Central memory CD8-positive, alpha-beta T cell (primary cell): ENCODE data around the gene NECTIN4.

ENCODE experiments used
- ATAC-seq: fragments of 150-1000 bp; cut with Tn5 transposase; replicated peaks from 2 replicates; pipeline ENCODE4 v1.10.0; 2022; ENCODE audit warnings: mild to moderate bottlenecking, moderate FRiP score, moderate number of reproducible peaks; ENCODE audit not compliant: poor library complexity, severe bottlenecking; ENCODE audit errors: extremely low read depth
- DNase-seq, 2 donors: peaks; one replicate each; pipeline ENCODE4 v3.0.0; 2021; ENCODE audit warnings: low spot score in 2 of 2
- H3K27ac Mint-ChIP-seq: one replicate; pipeline ENCODE4 v1.8.0; 2022; ENCODE audit warnings: low read depth, mild to moderate bottlenecking, moderate library complexity, mixed read lengths
- H3K27me3 Mint-ChIP-seq: one replicate; pipeline ENCODE4 v1.8.0; 2022; ENCODE audit warnings: mixed read lengths
- H3K36me3 Mint-ChIP-seq: one replicate; pipeline ENCODE4 v1.8.0; 2022; ENCODE audit warnings: mild to moderate bottlenecking, moderate library complexity, mixed read lengths; ENCODE audit not compliant: insufficient read depth
- H3K4me1 Mint-ChIP-seq: one replicate; pipeline ENCODE4 v1.8.0; 2022; ENCODE audit warnings: mixed read lengths
- H3K4me3 Mint-ChIP-seq: one replicate; pipeline ENCODE4 v1.8.0; 2022; ENCODE audit warnings: mild to moderate bottlenecking, moderate library complexity, mixed read lengths
- H3K9me3 Mint-ChIP-seq: one replicate; pipeline ENCODE4 v1.8.0; 2022; ENCODE audit warnings: mixed read lengths

The NECTIN4 gene

DNA sequence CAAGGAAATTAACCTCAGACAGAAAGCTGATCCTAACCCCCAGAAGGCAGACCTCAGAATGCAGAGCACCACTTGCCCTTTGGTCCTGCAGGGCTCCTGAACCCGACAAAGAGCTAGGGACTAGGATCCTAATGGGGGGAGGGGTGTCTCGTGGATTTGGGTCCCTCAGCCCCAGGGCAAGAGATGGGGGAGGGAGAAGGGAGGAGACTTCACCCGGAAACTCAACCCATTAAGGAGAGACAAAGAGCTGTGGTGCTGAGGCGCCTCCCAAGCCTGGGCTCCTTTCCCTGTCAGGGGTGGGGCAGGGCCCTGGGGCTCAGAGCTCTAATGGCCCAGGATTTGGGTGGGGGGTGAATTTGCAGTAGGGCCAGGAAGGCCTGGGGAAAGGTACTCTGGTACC is 2.9 kb downstream of the NECTIN4 start:
- no peaks in the 10 kb centered on the region for H3K36me3 Mint-ChIP-seq
- no peaks in the 10 kb centered on the region for H3K9me3 Mint-ChIP-seq
- DNase-seq (no peak), ATAC-seq (no peak)
- H3K4me3 Mint-ChIP-seq = no peak overlapping the region
- H3K4me1 Mint-ChIP-seq = no peaks in the 10 kb centered on the region
- H3K27me3 Mint-ChIP-seq = no peaks in the 10 kb centered on the region
- no peak overlapping the region for H3K27ac Mint-ChIP-seq

DNA sequence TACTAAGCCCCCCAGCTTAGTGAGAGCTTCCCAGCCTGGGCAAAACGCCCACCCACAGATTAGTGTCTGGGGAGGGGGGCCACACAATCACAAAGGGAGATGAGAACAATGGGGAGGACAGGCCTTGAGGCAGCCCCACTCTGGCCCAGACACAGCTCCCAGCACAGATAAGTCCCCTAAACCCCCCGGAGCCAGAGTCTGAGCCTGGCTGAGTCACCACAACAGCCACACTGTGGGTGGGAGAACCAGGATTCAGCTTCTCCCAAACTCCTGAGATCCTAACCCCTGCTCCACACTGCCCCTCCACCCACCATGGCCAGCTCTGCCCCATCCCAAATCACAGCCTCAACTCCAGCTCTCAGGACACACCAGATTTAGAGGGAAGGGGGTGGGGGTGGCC is 4.2 kb downstream of the NECTIN4 start:
- H3K4me1 Mint-ChIP-seq = no peaks in the 10 kb centered on the region
- H3K9me3 Mint-ChIP-seq = no peaks in the 10 kb centered on the region
- DNase-seq (no peak), ATAC-seq (no peak)
- H3K27ac Mint-ChIP-seq = no peak overlapping the region
- H3K36me3 Mint-ChIP-seq = no peaks in the 10 kb centered on the region
- H3K4me3 Mint-ChIP-seq = no peak overlapping the region
- no peaks in the 10 kb centered on the region for H3K27me3 Mint-ChIP-seq

DNA sequence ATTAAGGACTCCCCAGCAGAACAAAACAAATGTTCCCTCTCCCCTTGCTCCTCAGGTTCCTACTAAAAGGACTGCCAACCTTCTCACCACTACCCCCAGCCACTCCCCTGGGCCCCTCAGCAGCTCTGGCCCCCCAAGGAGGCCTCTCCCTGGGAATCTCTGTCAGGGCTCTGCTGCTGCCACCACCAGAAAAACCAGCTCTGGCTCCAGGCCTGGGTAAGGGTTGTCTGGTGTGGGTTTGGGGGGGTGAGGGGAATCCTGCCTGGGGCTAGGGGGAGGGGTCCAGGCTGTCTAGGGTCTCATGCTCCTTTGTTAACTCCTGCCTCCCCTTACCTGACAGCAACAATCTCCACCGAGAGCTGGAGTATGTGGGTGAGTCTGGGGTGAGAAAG is 4.8 kb downstream of the NECTIN4 start:
- Mint-ChIP-seq H3K27me3 (no peaks in the 10 kb centered on the region), H3K27ac (no peak overlapping the region), H3K4me1 (no peaks in the 10 kb centered on the region), H3K9me3 (no peaks in the 10 kb centered on the region), H3K4me3 (no peak overlapping the region), H3K36me3 (no peaks in the 10 kb centered on the region)
- DNase-seq (no peak), ATAC-seq (no peak)

DNA sequence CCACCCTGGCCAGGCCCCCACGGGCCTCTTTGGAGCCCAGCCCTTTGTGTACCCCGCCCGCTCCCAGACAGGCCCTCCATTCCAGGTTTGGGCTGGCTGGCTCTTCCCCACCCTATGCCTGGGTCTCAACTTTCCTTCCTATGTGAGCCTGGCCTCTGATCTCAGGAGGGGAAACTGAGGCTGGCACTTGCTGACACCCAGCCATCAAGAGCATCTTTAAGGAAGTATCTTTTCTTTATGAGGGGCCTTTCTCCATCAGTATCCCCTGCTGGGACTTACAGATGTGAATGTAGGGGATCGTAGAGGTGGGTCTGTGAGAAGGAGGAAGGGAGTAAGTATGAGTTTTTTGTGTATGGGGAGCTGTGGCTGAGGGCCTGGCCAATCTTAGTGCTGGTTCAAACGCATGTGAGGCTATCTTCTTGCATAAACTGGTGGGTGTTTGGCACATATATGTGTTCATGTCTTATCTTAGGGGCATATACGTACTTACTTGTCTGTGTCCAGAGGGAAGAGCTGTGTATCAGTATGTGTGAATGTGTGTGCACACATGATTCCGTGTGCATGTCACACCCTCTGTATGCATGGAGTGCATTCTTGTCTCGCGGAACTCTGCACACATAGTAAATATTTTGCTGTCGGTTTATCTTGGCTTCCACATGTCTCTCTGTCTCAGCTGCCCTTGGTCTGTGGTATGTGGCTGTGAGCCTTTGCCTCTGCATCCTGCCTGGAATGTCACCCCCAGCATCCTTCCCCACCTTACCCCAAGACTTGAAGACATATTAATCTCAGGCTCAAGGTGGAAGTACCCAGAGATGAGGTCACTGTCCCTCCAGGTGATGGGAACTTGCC is 5.4 kb downstream of the NECTIN4 start:
- H3K36me3 Mint-ChIP-seq = no peaks in the 10 kb centered on the region
- no peaks in the 10 kb centered on the region for H3K27me3 Mint-ChIP-seq
- H3K27ac Mint-ChIP-seq = no peak overlapping the region
- ATAC-seq (no peak), DNase-seq (no peak)
- H3K4me1 Mint-ChIP-seq = no peaks in the 10 kb centered on the region
- H3K9me3 Mint-ChIP-seq = no peaks in the 10 kb centered on the region
- H3K4me3 Mint-ChIP-seq = no peak overlapping the region

DNA sequence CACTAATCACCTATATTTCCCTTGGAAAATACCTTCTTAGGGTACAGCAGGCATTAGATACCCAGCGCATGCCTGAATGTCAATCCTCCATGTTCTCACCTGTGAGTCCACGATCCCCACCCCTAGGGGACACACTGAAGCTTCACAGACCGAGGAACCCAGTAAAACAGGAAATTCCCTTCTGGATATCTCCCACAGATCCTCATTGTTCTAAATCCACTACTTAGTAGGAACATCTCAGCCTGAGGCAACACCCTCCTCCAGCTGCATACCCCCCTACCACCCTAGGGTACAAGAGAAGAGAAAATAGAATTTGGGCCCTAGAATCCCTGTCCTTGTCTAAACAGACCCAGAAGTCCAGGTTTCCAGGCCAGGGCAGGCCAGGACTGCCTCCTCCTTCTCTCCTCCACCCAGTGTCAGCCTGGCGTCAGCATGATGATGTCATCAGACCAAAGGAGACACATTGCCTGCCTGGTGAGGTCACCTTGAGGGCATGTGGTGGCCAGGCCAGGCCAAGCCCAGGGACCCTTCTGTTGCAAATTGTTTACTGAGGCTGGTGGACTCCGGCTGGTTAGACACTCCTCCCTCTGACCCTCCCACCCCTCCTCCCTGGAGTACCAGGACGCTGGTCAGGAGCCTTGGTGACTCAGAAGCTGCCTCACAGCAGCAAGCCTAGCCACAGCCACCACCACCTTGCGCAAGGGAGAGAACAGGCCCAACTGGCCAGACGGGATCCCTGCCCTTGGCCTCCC is 6.2 kb downstream of the NECTIN4 start:
- no peak for ATAC-seq

DNA sequence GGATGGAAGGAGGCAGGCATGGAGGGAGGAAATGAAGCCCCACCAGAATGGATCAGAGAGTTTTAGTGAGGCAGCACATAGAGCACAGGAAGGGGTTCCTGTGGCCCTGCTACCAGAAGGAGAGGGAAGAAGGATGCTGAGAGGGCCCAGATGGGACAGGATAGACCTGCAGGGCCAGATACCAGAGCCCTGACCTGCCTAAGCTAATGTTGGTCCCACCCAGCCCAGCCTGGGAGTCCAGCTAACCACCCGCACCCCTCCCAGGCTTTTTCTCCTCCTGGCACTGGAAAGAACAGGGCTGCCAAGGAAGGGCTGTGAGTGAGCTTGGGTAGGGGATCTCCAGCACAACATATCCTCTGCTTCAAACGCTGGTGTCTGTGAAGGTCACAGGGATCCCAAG is 6.9 kb downstream of the NECTIN4 start:
- Mint-ChIP-seq H3K36me3 (no peaks in the 10 kb centered on the region), H3K27ac (no peak overlapping the region), H3K4me1 (no peaks in the 10 kb centered on the region), H3K4me3 (no peak overlapping the region), H3K9me3 (no peaks in the 10 kb centered on the region), H3K27me3 (no peaks in the 10 kb centered on the region)
- DNase-seq = no peak
- no peak for ATAC-seq

More for the DNA sequence above, 6.2 kb downstream of the NECTIN4 start:
- H3K36me3 Mint-ChIP-seq = no peaks in the 10 kb centered on the region
- H3K4me3 Mint-ChIP-seq = no peak overlapping the region
- H3K4me1 Mint-ChIP-seq = no peaks in the 10 kb centered on the region
- no peak overlapping the region for H3K27ac Mint-ChIP-seq
- H3K27me3 Mint-ChIP-seq = no peaks in the 10 kb centered on the region
- H3K9me3 Mint-ChIP-seq = no peaks in the 10 kb centered on the region
- no peak for DNase-seq

DNA sequence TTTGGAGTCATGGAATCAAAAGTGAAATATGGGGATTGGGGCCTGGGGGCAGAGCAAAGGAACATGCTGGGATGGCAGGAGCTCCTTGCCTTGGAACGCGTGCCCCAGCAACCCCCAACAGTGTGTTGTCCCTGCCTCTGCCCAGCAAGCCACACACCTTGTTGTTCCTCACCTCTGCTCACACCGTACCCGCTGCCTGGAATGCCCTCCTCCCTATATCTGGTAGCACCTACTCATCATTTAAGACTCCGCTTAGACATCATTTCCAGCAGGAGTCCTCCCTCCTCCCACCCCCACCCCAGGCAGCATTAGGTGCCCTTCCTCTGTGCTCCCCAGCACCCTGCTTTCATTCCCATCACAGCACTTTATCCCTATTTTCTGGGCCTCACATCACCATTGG is 7.8 kb downstream of the NECTIN4 start:
- Mint-ChIP-seq H3K27me3 (no peaks in the 10 kb centered on the region), H3K4me1 (no peaks in the 10 kb centered on the region), H3K9me3 (no peaks in the 10 kb centered on the region), H3K36me3 (no peaks in the 10 kb centered on the region), H3K27ac (no peak overlapping the region), H3K4me3 (no peak overlapping the region)
- no peak for ATAC-seq
- DNase-seq = no peak

DNA sequence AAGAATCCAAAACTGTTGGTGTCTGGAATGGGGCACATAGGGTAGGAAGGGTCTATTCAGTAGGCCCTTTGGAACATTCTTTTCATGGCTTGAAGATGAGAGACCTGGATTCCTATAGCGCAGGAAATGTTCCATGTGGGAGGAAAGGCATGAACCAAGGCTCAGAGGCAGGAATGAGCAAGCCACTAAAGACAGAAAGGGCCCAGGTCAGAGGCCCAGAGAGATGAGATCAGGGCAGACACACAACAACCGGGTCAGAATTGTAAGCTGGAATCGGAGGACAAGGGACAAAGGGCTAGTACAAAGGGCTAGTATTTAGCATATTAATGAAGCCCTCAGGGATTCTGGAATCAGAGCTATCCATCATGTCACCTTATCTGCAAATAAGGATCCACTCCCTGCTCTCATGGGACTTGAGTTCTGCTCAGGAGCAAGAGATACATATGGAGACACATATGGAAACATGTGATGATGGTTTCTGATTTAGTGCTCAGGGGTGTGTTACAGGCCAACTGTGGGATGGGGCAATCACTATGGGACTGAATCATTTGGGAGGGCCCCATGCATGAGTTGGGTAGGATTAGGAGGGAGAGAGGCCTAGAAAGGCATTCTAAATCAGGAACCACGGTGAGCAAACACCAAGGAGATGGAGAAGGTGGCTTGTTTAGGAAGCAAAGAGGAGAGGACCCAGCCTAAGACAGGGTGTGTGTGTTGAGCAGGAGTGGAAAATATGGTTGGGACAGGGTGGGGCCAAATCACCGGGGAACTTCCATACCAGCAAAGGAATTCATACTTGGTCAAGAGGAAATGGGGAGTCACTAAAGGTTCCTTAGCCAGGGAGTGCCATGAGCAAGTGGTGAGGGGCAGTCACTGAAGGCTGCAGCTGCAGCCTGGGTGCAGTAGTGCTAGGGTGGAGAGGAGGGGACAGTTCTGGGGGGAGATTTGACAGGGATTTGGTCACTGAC is 8.6 kb downstream of the NECTIN4 start:
- Mint-ChIP-seq H3K9me3 (no peaks in the 10 kb centered on the region), H3K4me3 (no peak overlapping the region), H3K36me3 (no peaks in the 10 kb centered on the region), H3K4me1 (no peaks in the 10 kb centered on the region), H3K27me3 (no peaks in the 10 kb centered on the region), H3K27ac (no peak overlapping the region)
- ATAC-seq (no peak), DNase-seq (no peak)

DNA sequence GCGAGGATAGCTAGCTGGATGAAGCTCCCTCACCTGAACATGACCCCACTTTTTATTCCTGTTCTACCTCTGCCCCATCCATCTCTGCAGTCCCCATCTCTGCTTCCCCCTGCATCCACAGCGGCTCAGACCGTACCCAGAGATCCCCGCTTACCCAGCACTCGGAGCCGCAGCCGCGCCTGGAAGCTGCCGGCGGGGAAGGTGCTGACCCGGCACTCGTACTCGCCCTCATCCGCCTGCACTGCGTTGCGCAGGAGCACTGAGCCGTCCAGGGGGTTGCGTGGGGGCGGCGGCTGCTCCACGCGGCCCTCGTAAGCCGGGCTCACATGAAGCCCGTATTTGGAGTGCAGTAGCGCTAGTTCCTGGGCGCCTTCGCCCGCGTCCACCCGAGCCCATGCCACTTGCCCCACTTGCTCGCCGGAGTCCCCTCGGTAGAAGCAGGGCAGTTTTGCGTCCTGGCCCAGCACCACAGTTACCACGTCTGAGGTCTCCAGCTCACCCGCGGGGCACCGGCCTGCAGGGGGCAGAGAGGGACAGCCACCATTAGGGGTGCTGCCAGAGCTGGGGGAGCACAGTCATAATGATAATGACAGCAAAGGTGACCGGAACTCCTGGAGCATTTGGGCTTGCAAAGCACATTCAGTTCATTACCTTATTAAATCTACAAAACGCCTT is 9.8 kb downstream of the NECTIN4 start:
- ATAC-seq (no peak), DNase-seq (no peak)
- Mint-ChIP-seq H3K9me3 (no peaks in the 10 kb centered on the region), H3K27ac (no peak overlapping the region), H3K4me3 (no peak overlapping the region), H3K27me3 (no peaks in the 10 kb centered on the region), H3K36me3 (no peaks in the 10 kb centered on the region), H3K4me1 (no peaks in the 10 kb centered on the region)

DNA sequence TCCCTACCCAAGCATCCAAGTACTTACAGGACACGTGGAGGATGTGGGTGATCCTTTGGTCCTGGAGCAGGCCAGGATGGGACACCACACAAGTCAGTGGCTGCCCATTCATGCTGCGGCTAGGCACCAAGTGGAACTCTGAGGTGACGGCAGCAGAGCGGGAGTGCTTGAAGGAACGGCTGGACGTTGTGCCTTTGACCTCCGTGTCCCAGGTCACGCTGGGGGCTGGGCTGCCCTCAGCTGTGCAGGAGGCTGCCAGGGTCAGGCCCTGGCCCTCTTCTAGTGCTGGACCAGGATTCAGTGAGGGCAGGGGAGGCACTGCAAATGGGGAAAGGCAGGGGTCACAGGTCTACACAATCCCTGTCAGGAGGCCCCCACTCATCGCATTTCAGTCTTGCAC is 11.9 kb downstream of the NECTIN4 start:
- Mint-ChIP-seq H3K9me3 (no peaks in the 10 kb centered on the region), H3K4me3 (no peak overlapping the region), H3K36me3 (no peaks in the 10 kb centered on the region), H3K27ac (no peak overlapping the region), H3K27me3 (no peaks in the 10 kb centered on the region), H3K4me1 (peaks cover 6% of the 10 kb centered on the region)
- ATAC-seq (no peak), DNase-seq (no peak)

DNA sequence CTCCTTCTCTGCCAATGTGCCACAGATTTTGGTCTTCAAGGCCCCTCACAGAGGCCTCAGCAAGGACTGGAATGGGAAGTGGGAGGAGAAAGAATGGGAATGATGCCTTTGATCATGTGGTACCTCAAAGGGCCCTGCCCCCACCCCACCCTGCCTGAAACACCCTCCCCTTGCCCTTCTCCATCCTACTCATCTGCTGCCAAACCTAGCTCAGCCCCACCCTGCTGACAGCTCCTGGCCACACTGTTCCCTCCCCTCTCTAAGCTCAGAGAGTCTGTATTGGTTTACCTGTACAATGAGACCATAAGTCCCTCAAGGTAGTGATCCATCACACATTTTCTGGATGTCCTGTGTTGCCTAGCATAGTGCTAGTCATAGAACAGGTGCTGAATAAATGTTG is 12.9 kb downstream of the NECTIN4 start:
- Mint-ChIP-seq H3K27me3 (no peaks in the 10 kb centered on the region), H3K9me3 (no peaks in the 10 kb centered on the region), H3K4me1 (peaks cover 14% of the 10 kb centered on the region), H3K36me3 (no peaks in the 10 kb centered on the region), H3K27ac (no peak overlapping the region), H3K4me3 (no peak overlapping the region)
- ATAC-seq = no peak
- no peak for DNase-seq
